GM12864 (cell line): ENCODE results near the gene ACOT6.
"Not testable (repeated sequence)": the region's sequence is repeated elsewhere in the genome, so short reads cannot be mapped to it uniquely, and the experiment has no call there.

Source experiments
- DNase-seq: peaks from one replicate; pipeline ENCODE4 v3.0.0-alpha.2; 2011; ENCODE audit warnings: low read depth
- H3K4me3 ChIP-seq: 2 replicates; pipeline ENCODE4 v1.5.1; 2011; ENCODE audit warnings: mild to moderate bottlenecking, low read depth, low read length, control low read depth
- CTCF ChIP-seq: IDR thresholded peaks from 2 replicates; pipeline ENCODE4 v1.5.1; 2011; ENCODE audit warnings: low read depth, mild to moderate bottlenecking, moderate library complexity, low read length, control low read depth, inconsistent platforms; ENCODE audit errors: missing control alignments

The ACOT6 gene

GRCh38 chr14:73645248-73645610 is 32.9 kb downstream of the ACOT6 start:
- DNase-seq: no peak
- TF ChIP-seq CTCF: no peak
- peak overlapping the region; percentile 64 for H3K4me3 ChIP-seq

- no peak overlapping the region for H3K4me3 ChIP-seq
- TF ChIP-seq CTCF: no peak
- no peak for DNase-seq
Observed at GRCh38 chr14:73651005-73651404, 38.7 kb downstream of the ACOT6 start.

GRCh38 chr14:73655851-73656250 is 43.5 kb downstream of the ACOT6 start:
- TF ChIP-seq CTCF: no peak
- DNase-seq: no peak
- no peak overlapping the region for H3K4me3 ChIP-seq

GRCh38 chr14:73659202-73659601 is 46.9 kb downstream of the ACOT6 start:
- H3K4me3 ChIP-seq, DNase-seq: not testable (repeated sequence)

- TF ChIP-seq CTCF: no peak
- no peak overlapping the region for H3K4me3 ChIP-seq
- no peak for DNase-seq
Observed at GRCh38 chr14:73660511-73660910, 48.2 kb downstream of the ACOT6 start.

GRCh38 chr14:73661872-73662271 is 49.6 kb downstream of the ACOT6 start:
- DNase-seq: no peak
- H3K4me3 ChIP-seq: no peak overlapping the region
- TF ChIP-seq CTCF: no peak

- H3K4me3 ChIP-seq: no peak overlapping the region
- TF ChIP-seq CTCF: no peak
- DNase-seq: no peak
Observed at GRCh38 chr14:73662487-73662943, 50.2 kb downstream of the ACOT6 start.

GRCh38 chr14:73663548-73664212 is 51.4 kb downstream of the ACOT6 start:
- no peak overlapping the region for H3K4me3 ChIP-seq
- no peak for DNase-seq
- TF ChIP-seq CTCF: no peak
